GM12875 (cell line): ENCODE measurements around the gene GNA15.
A peak's percentile ranks its signal among the peaks of the same experiment; 100 is the strongest.

ENCODE experiments used
- H3K4me3 ChIP-seq: one replicate; pipeline ENCODE4 v1.5.1; 2011; ENCODE audit warnings: low read depth, low read length, control low read depth
- TF ChIP-seq, protein P1 (sequence below): IDR thresholded peaks from 2 replicates; pipeline ENCODE4 v1.5.1; 2011; ENCODE audit warnings: low read depth, mild to moderate bottlenecking, control low read depth, inconsistent platforms, low read length, moderate library complexity, borderline replicate concordance; ENCODE audit not compliant: insufficient read depth

The GNA15 gene

DNA sequence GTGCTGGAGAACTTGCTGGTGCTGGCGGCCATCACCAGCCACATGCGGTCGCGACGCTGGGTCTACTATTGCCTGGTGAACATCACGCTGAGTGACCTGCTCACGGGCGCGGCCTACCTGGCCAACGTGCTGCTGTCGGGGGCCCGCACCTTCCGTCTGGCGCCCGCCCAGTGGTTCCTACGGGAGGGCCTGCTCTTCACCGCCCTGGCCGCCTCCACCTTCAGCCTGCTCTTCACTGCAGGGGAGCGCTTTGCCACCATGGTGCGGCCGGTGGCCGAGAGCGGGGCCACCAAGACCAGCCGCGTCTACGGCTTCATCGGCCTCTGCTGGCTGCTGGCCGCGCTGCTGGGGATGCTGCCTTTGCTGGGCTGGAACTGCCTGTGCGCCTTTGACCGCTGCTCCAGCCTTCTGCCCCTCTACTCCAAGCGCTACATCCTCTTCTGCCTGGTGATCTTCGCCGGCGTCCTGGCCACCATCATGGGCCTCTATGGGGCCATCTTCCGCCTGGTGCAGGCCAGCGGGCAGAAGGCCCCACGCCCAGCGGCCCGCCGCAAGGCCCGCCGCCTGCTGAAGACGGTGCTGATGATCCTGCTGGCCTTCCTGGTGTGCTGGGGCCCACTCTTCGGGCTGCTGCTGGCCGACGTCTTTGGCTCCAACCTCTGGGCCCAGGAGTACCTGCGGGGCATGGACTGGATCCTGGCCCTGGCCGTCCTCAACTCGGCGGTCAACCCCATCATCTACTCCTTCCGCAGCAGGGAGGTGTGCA lies 43.3 kb downstream of the GNA15 start:
- H3K4me3 ChIP-seq: peak overlapping the region; percentile 97
- TF ChIP-seq, protein P1, sequence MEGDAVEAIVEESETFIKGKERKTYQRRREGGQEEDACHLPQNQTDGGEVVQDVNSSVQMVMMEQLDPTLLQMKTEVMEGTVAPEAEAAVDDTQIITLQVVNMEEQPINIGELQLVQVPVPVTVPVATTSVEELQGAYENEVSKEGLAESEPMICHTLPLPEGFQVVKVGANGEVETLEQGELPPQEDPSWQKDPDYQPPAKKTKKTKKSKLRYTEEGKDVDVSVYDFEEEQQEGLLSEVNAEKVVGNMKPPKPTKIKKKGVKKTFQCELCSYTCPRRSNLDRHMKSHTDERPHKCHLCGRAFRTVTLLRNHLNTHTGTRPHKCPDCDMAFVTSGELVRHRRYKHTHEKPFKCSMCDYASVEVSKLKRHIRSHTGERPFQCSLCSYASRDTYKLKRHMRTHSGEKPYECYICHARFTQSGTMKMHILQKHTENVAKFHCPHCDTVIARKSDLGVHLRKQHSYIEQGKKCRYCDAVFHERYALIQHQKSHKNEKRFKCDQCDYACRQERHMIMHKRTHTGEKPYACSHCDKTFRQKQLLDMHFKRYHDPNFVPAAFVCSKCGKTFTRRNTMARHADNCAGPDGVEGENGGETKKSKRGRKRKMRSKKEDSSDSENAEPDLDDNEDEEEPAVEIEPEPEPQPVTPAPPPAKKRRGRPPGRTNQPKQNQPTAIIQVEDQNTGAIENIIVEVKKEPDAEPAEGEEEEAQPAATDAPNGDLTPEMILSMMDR: no peak

DNA sequence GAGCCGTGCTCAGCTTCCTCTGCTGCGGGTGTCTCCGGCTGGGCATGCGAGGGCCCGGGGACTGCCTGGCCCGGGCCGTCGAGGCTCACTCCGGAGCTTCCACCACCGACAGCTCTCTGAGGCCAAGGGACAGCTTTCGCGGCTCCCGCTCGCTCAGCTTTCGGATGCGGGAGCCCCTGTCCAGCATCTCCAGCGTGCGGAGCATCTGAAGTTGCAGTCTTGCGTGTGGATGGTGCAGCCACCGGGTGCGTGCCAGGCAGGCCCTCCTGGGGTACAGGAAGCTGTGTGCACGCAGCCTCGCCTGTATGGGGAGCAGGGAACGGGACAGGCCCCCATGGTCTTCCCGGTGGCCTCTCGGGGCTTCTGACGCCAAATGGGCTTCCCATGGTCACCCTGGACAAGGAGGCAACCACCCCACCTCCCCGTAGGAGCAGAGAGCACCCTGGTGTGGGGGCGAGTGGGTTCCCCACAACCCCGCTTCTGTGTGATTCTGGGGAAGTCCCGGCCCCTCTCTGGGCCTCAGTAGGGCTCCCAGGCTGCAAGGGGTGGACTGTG lies 44.0 kb downstream of the GNA15 start:
- TF ChIP-seq, protein P1: no peak
- H3K4me3 ChIP-seq: peak overlapping the region; percentile 97

DNA sequence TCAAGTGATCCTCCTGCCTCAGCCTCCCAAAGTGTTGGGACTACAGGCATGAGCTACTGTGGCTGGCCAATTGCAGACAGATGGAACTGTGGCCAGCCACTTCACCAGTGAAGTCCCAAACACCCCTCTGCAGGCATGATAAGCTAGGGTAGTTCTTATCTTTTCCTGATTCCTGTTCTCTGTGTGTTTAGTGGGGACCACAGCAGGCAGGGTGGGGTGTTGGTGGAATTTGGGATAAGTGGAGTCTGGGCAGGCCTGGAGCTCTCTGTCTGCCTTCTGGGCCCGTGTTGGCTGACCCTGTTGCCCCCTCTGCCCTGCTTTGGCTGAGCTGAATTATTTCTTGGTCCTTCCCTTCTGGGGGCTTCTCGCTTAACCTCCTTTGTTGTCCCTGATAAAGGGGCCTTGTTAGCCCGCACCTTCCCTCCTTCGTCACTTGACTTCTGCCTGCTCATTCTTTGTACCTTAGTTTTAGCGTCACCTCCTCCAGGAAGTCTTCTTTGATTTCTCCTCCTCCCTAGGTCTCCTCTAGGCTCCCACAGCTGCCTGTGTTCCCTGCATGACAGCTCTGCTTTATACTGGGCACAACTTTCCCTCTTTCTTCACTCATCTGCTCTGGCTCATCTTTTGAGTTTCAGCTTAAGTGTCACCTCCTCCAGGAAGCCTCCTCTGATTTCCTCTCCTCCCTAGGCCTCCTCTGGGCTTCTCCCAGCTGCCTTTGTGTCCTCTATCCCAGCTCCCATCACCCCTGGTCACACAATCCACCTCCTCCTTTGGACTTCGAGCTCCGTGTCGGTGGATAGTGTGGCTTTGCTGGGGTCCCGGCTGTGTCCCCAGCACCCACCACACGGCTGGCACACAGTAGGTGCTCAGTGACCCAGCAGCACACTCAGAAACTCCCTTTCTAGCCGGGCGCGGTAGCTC lies 48.1 kb downstream of the GNA15 start:
- TF ChIP-seq, protein P1: no peak
- no peak overlapping the region for H3K4me3 ChIP-seq

DNA sequence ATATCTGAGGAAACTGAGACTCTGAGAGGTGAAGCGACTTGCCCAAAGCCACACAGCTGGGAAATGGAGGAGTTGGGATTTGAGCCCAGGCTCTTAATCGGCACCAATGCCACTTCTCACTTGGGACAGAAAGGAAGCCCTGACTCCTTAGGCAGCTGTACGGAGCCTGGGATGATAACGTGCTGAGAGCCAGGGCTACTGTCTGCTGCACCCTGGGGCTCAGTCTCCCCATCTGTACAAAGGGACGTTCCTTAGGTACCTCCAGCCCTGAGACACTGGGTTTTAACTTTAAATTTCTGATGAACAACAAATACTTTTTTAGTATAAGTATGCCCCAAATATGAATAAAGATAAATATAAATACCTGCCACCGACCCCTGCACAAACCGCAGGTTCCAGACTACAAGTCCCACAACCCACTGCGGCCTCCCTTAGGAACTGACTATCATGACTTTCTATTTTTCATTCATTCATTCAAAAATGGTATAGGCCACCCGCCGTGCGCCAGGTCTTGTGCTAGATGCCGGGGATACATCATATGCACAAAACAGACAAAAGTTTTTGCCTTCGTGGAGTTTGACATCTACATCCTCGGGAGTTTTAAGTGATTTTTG lies 49.1 kb downstream of the GNA15 start:
- H3K4me3 ChIP-seq: peak overlapping the region; percentile 99
- TF ChIP-seq, protein P1: no peak

DNA sequence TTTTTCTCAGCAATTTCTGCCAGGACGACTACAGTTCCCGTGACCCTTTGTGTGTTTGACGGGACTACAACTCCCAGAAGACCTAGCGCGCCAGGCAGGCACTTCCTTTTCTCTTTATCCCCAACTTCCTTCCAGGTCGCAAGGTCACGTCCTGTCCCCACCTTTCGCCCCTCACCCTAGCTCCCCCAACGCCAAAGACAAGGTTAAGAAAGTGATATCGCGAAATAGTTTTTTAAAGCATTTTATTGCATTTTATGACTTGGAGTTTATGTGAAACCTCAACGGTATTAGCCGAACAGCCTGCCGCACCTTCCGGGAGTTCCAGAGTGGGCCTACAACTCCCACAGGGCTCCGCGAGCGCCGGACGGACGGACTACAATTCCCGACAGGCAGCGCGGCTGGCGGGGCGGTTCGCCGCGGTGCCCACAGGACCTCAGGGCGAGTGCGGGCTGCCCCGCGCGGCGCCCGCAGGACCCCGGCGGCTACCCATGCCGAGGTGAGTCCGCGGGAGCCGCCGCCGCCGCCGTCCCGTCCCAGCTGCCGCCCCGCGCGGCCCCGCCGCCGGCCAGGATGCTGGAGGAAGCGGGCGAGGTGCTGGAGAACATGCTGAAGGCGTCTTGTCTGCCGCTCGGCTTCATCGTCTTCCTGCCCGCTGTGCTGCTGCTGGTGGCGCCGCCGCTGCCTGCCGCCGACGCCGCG lies 49.8 kb downstream of the GNA15 start, which contains the start of gene NCLN:
TSS of gene NCLN (plus strand) at position 470 of the 699 bp plus-strand sequence. CDS start at position 571, 101 bp downstream.
- TF ChIP-seq, protein P1: no peak
- peak within 1 kb of the TSS; percentile 99 for H3K4me3 ChIP-seq

DNA sequence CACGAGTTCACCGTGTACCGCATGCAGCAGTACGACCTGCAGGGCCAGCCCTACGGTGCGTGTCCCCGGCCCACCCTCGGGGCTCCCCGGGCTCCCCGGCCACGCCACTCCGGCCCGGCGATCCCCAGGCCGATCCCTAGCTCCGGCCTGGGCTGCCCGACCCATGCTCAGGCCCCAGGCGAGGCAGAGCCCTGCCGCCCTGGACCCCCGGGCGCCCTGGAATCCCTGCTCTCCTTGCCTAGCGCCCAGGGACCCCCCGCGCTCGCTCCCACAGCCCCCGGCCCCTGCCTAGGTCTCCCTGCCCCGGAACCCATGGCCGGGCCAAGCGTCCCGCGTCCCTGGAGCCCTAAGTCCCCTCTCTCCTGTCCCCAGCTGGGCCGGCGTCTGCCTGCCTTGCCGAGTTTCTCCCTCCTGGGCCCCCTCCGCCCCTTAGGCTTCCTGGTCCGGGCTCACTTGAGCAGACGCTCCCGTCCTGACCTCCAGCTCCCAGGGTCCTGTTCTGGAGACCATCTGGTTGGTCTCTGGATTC lies 50.4 kb downstream of the GNA15 start:
- TF ChIP-seq, protein P1: no peak
- peak overlapping the region; percentile 99 for H3K4me3 ChIP-seq
